22Rv1 (cell line): ENCODE data around the gene SELENON.
A peak's percentile ranks its signal among the peaks of the same experiment; 100 is the strongest.

Experiments
- H3K27ac ChIP-seq: fragments of 450-650 bp; 2 replicates; pipeline ENCODE4 v1.5.1; 2017
- ZFX ChIP-seq: fragments of 450-650 bp; IDR thresholded peaks from 2 replicates; pipeline ENCODE4 v1.6.1; 2017; ENCODE audit warnings: antibody characterized with exemption, borderline replicate concordance
- TF ChIP-seq, protein P1 (sequence below): fragments of 450-650 bp; IDR thresholded peaks from 2 replicates; pipeline ENCODE4 v1.5.1; 2017; ENCODE audit warnings: mild to moderate bottlenecking

Gene SELENON

DNA sequence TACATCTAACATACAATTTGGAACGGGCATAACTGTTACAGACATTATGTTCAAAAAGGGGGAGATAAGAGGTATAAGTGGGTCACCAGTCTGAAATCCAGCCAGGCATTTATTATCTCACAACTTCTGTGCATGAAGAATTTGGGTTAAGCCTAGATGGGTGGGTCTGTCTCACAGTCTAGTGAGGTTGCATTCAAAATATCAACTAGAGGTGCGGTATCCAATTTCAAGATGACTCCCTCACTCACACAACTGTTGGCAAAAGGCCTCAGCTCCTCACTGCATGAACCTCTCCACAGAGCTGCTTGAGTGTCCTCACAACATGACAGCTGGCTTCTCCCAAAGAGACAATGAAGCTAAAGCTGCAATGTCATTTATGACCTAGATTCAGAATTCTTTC is 54.6 kb downstream of the SELENON start:
- H3K27ac ChIP-seq = no peak overlapping the region

DNA sequence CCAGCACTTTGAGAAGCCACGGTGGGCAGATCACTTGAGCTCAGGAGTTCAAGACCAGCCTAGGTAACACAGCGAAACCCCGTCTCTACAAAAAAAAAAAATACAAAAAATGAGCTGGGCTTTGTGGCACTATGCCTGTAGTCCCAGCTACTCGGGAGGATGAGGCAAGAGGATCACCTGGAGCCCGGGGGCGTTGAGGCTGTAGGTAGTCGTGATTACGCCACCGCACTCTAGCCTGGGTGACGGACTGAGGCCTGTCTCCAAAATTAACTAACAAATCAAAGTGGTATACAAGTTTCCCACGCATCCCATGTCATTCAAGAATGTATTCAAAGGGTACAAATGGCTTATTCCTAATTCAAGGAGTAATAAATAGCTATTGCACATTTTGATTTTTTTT is 56.9 kb downstream of the SELENON start:
- no peak for TF ChIP-seq ZFX
- TF ChIP-seq, protein P1, sequence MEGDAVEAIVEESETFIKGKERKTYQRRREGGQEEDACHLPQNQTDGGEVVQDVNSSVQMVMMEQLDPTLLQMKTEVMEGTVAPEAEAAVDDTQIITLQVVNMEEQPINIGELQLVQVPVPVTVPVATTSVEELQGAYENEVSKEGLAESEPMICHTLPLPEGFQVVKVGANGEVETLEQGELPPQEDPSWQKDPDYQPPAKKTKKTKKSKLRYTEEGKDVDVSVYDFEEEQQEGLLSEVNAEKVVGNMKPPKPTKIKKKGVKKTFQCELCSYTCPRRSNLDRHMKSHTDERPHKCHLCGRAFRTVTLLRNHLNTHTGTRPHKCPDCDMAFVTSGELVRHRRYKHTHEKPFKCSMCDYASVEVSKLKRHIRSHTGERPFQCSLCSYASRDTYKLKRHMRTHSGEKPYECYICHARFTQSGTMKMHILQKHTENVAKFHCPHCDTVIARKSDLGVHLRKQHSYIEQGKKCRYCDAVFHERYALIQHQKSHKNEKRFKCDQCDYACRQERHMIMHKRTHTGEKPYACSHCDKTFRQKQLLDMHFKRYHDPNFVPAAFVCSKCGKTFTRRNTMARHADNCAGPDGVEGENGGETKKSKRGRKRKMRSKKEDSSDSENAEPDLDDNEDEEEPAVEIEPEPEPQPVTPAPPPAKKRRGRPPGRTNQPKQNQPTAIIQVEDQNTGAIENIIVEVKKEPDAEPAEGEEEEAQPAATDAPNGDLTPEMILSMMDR = no peak

More for the DNA sequence above, 54.6 kb downstream of the SELENON start:
- no peak for TF ChIP-seq ZFX

GRCh38 chr1:25858494-25858893 is 58.5 kb downstream of the SELENON start:
- H3K27ac ChIP-seq = peak overlapping the region; percentile 68
- TF ChIP-seq, protein P1 = no peak

More for the DNA sequence above, 56.9 kb downstream of the SELENON start:
- no peak overlapping the region for H3K27ac ChIP-seq

- no peak for TF ChIP-seq ZFX
- TF ChIP-seq, protein P1 = no peak
Measured at GRCh38 chr1:25858906-25859789, 59.2 kb downstream of the SELENON start, which contains the start of gene AUNIP. Gene AUNIP (minus strand): TSS chr1:25859457. CDS start chr1:25859357, 100 bp downstream.

DNA sequence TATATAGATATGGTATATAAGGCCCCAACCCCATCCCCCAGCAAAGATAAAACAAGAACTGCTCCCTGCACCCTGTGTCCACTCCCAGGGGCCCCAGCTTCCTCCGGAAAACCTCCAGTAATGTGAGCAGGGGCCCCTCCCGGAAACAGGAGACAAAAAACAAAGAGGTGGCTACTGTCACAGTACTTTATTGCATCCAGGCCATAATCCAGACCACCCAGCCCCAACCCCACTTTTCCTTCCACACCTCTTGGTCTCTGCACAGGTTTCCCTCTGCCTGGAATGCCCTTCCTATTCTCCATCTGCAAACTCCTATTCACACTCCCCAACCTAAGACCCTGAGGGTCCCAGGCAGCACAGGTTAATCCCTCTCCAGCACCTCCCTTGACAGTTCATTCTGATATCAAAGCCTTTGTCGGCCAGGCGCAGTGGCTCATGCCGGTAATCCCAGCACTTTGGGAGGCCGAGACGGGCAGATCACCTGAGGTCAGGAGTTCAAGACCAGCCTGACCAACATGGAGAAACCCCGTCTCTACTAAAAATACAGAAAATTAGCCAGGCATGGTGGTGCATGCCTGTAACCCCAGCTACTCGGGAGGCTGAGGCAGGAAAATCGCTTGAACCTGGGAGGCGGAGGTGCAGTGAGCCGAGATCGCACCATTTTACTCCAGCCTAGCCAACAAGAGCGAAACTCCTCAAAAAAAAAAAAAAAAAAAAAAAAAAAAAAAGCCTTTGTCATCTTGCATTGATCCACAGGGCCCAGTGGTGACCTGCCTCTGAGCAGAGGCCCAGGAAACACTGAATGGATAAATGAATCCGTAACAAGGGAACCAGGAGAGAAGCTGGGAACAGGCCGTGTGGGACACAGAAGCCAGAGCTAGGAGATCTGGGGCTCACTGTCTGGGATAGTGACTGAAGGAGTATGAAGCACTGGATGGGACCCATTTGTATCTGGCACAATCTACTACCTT is 61.6 kb downstream of the SELENON start:
- no peak overlapping the region for H3K27ac ChIP-seq
- TF ChIP-seq, protein P1 = no peak
- TF ChIP-seq ZFX = no peak

More at GRCh38 chr1:25858906-25859789, 59.2 kb downstream of the SELENON start, which contains the start of gene AUNIP:
- peak within 1 kb of the TSS; percentile 68 for H3K27ac ChIP-seq

GRCh38 chr1:25862785-25863485 is 62.9 kb downstream of the SELENON start:
- no peak overlapping the region for H3K27ac ChIP-seq
- no peak for TF ChIP-seq ZFX
- TF ChIP-seq, protein P1 = no peak
